GM06990 (cell line): ENCODE measurements around the gene DERA.
A peak's percentile ranks its signal among the peaks of the same experiment; 100 is the strongest.

Experiments used
- DNase-seq: peaks from one replicate; pipeline ENCODE4 v3.0.0-alpha.2; 2011; ENCODE audit not compliant: insufficient read length; ENCODE audit errors: extremely low read depth
- H3K27me3 ChIP-seq: replicated peaks from 2 replicates; pipeline ENCODE4 v1.6.0; 2011; ENCODE audit warnings: low read length; ENCODE audit not compliant: control insufficient read depth, insufficient read depth
- H3K36me3 ChIP-seq: 2 replicates; pipeline ENCODE4 v1.5.1; 2011; ENCODE audit warnings: low read length; ENCODE audit not compliant: control insufficient read depth, insufficient read depth
- H3K4me3 ChIP-seq: replicated peaks from 2 replicates; pipeline ENCODE4 v1.5.1; 2011; ENCODE audit warnings: low read depth, mild to moderate bottlenecking, control low read depth, low read length
- CTCF ChIP-seq: IDR thresholded peaks from 2 replicates; pipeline ENCODE4 v1.5.1; 2011; ENCODE audit warnings: low read length, control low read depth, mild to moderate bottlenecking, inconsistent platforms; ENCODE audit not compliant: insufficient read depth, poor library complexity, severe bottlenecking

Gene DERA

GRCh38 chr12:15928870-15929571 lies 17.9 kb downstream of the DERA start:
- H3K36me3 ChIP-seq: no peaks in the 10 kb centered on the region
- TF ChIP-seq CTCF: no peak
- DNase-seq: no peak
- H3K4me3 ChIP-seq: no peak overlapping the region
- no peaks in the 10 kb centered on the region for H3K27me3 ChIP-seq

GRCh38 chr12:15931590-15932053 lies 20.5 kb downstream of the DERA start:
- H3K36me3 ChIP-seq: no peaks in the 10 kb centered on the region
- DNase-seq: peak; percentile 7
- TF ChIP-seq CTCF: peak; percentile 23
- no peak overlapping the region for H3K4me3 ChIP-seq
- H3K27me3 ChIP-seq: no peaks in the 10 kb centered on the region

- TF ChIP-seq CTCF: no peak
- Histone ChIP-seq H3K4me3 (no peak overlapping the region), H3K27me3 (no peaks in the 10 kb centered on the region), H3K36me3 (no peaks in the 10 kb centered on the region)
- DNase-seq: no peak
Observed at GRCh38 chr12:15932327-15932726, 21.2 kb downstream of the DERA start.

- Histone ChIP-seq H3K27me3 (no peaks in the 10 kb centered on the region), H3K36me3 (no peaks in the 10 kb centered on the region), H3K4me3 (no peak overlapping the region)
- DNase-seq: no peak
- TF ChIP-seq CTCF: no peak
Observed at GRCh38 chr12:15932971-15933370, 21.8 kb downstream of the DERA start.

DNA sequence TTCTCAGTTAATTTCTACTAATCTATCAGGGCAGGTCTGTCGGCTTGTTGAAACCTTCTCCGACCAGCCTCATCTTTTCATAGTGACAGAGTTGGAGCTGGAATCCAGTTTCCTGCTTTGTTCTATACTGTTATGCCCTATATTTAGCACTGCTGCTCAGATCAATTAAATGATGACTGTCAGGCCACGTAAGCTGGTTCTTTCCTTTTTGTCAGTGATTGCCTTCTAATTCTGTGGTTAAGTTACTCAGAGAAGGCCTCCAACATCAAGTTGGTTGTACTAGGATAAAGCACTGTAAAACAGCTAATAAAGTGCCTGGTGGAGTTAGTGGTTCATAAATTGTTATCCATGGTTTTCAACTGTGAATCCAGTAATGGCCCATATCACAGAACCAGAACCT lies 22.6 kb downstream of the DERA start:
- no peaks in the 10 kb centered on the region for H3K36me3 ChIP-seq
- H3K27me3 ChIP-seq: no peaks in the 10 kb centered on the region
- H3K4me3 ChIP-seq: no peak overlapping the region
- no peak for DNase-seq
- no peak for TF ChIP-seq CTCF

DNA sequence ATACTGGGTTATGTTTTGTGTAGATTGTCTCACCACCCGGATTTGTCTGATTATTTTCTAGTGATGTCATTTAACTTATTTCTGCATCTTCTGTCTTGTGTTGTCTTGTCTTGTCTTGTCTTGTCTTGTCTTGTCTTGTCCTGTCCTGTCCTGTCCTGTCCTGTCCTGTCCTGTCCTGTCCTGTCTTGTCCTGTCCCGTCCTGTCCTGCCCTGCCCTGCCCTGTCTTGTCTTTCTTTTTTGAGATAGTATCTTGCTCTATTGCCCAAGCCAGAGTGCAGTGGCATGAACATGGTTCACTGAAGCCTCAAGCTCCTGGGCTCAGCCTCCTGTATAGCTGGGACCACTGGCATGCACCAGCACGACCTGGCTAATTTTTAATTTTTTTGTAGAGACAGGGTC lies 25.6 kb downstream of the DERA start:
- Histone ChIP-seq H3K4me3 (no peak overlapping the region), H3K27me3 (no peaks in the 10 kb centered on the region), H3K36me3 (no peaks in the 10 kb centered on the region)
- TF ChIP-seq CTCF: no peak
- no peak for DNase-seq
